Raji (cell line): Measurements from ENCODE around the gene NPHS1.

Source experiments
- POLR2A ChIP-seq: IDR thresholded peaks from 2 replicates; pipeline ENCODE4 v1.6.1; 2011; ENCODE audit warnings: low read depth, low read length, control low read depth; ENCODE audit not compliant: insufficient read depth

Gene NPHS1

GRCh38 chr19:35811317-35812219 is 40.7 kb downstream of the NPHS1 start:
- no peak for TF ChIP-seq POLR2A

DNA sequence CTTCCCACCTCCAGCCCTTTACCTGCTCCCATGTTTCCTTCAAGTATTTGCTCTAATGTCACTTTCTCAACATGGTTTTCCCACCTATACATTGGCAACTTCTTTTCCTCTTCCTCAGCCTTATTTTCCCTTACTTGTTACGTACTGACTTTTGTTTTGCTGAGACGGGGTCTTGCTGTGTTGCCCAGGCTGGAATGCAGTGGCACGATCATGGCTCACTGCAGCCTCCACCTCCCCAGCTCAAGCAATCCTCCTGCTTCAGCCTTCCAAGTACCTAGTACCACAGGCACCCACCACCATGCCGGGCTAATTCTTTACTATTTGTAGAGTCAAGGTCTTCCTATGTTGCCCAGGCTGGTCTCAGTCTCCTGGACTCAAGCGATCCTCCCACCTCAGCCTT is 44.7 kb downstream of the NPHS1 start:
- TF ChIP-seq POLR2A, result no peak

DNA sequence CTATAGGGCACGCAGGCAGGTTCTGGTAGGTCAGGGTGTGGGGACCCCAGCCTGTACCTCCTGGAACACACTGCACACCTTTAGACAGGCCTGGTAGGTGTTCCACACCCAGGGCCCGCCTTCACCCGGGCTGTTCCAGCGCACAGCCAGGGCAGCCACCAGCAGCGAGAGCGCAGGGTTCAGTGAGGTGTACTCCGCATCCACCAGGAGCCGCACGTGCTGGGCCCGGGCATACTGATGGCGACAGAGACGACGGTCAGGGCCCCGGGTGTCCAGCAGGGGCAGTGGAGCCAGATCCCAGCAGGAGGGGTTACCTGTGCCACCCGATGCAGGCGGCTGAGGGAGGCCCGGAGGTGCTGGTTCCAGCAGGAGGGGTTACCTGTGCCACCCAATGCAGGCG is 45.7 kb downstream of the NPHS1 start:
- no peak for TF ChIP-seq POLR2A

GRCh38 chr19:35805526-35806102 is 46.7 kb downstream of the NPHS1 start:
- no peak for TF ChIP-seq POLR2A

GRCh38 chr19:35801828-35802227 is 50.5 kb downstream of the NPHS1 start:
- no peak for TF ChIP-seq POLR2A

GRCh38 chr19:35797663-35798062 is 54.6 kb downstream of the NPHS1 start:
- TF ChIP-seq POLR2A, result no peak

- TF ChIP-seq POLR2A, result no peak
Measured at GRCh38 chr19:35796645-35797542, 55.4 kb downstream of the NPHS1 start.

GRCh38 chr19:35793381-35794165 is 58.7 kb downstream of the NPHS1 start:
- no peak for TF ChIP-seq POLR2A

GRCh38 chr19:35792888-35793287 is 59.4 kb downstream of the NPHS1 start:
- TF ChIP-seq POLR2A, result no peak

DNA sequence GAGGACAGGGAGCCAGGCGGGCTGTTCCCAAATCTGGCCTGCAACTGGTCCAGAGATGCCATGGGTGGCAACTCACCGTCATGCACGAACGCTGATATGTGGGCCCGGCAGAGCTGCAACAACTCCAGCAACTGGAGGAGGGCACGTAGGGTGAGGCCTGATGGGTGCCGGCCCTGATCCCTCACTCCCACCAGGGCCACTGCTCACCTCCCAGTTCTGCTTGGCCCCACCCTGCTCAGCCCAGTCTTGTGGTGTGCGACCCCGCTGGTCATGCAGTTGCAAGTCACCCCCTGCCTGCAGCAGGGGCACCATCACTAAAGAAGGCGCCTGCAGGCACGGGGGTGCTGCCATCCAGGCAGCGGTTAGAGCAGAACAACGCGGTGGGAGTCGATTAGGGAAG is 60.0 kb downstream of the NPHS1 start:
- TF ChIP-seq POLR2A, result no peak

DNA sequence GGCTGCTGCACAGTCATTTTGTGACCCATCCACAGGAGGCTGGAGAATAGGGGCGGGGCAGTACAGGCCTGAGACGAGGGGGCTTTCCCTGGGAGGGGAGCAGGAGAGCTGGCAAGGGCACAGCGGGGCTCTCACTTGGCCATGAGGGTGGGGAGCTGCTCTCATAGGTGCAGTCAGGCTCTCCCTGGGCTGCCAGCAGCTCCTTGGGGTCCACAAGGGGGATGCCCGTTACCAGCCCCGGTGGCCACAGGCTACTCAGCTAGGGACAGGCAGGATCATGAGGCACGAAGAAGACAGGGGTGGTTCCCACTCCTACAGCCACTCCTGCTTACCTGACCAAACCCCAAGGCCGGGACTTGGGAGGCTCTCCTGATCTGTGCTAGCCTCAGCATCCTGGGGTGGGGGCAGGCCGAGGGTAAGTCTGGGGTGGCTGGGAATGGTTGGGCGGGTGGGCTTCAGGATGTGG is 60.5 kb downstream of the NPHS1 start:
- no peak for TF ChIP-seq POLR2A

DNA sequence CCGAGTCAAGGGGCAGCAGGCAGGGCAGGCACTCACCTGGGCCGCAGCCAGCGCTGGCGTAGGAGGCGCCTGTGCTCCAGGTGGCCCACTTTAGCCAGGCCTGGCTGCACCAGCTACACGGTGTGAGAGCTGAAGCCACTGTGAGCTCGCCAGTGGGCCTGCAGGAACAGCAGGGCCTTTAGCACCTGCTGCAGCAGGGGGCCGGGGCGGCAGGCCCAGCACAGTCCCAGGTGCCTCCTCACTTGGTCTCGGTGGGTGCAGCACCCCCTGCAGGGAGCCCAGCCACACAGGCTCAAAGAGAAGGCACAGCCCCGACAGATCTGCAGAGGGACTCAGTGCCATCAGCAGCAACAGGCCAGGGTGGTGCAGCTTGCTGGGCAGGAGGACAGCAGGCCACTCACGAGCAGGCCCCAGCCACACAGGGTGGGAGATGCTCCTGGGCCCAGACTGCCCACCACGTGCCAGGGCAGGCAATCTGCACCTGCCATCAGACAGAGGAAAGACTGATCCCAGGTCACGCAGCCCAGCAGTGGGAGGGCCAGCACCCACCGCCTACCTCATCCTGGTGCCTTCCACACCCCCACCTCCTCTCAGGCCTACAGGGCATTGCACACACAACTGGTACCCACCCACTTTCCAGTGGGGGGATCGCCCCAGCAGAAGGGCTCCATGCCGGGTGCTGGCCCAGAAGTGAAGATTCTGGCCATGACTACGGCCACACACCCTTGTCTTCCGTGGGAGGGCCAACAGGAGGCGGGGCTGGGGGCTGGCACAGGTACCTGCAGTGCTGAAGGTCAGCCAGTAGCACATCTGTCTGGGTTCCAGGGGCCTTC is 61.1 kb downstream of the NPHS1 start:
- no peak for TF ChIP-seq POLR2A

DNA sequence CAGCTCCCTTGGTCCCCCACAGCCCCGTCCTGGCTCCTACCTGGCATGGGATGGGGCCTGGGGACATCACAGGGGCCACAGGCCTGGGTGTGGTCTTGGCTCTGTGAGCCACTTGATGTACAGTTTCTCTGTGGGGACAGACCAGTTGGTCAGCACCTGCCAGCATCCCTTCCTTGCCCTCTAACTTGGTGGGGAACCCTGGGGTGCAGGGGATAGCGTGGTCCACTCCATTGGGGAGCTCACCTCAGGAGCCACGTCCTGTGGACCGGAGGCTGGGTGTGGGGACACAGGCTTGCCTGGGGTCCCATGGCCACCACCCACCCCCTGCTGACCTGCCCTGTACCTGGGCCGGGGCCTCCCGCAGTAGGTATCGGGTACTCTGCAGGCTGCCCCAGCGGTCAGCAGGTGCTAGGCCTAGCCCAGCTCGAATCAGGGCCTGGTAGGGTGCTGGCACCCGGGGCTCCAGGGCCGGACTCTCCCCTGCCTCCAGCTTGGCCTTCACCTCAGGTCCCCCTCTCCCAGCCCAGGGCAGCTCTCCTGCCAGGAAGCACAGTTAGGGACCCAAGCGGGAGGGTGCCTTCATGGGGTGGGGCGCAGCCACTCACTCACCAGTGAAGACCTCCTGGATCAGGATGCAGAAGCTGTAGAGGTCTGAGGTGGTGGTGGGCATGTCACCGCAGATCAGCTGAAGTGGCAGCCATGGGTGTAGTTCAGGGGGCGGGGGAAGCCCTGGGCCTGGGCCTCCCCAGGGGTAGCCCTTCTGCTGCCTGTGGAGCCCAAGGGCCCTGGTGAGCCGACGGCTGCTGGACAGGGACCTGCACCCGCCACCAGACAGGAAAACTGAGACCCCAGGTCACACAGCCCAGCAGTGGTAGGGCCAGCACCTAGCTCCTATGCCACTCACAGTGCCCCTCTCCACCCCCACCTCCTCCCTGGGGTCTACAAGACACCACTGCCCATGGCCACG is 62.0 kb downstream of the NPHS1 start:
- TF ChIP-seq POLR2A, result no peak
